Fibroblast of skin of abdomen (primary cell): Measurements from ENCODE around the gene ORAI2.
"Not testable (repeated sequence)": the region's sequence is repeated elsewhere in the genome, so short reads cannot be mapped to it uniquely, and the experiment has no call there.

Experiments used
- DNase-seq: peaks from one replicate; pipeline ENCODE4 v3.0.0-alpha.2; 2013

The ORAI2 gene

DNA sequence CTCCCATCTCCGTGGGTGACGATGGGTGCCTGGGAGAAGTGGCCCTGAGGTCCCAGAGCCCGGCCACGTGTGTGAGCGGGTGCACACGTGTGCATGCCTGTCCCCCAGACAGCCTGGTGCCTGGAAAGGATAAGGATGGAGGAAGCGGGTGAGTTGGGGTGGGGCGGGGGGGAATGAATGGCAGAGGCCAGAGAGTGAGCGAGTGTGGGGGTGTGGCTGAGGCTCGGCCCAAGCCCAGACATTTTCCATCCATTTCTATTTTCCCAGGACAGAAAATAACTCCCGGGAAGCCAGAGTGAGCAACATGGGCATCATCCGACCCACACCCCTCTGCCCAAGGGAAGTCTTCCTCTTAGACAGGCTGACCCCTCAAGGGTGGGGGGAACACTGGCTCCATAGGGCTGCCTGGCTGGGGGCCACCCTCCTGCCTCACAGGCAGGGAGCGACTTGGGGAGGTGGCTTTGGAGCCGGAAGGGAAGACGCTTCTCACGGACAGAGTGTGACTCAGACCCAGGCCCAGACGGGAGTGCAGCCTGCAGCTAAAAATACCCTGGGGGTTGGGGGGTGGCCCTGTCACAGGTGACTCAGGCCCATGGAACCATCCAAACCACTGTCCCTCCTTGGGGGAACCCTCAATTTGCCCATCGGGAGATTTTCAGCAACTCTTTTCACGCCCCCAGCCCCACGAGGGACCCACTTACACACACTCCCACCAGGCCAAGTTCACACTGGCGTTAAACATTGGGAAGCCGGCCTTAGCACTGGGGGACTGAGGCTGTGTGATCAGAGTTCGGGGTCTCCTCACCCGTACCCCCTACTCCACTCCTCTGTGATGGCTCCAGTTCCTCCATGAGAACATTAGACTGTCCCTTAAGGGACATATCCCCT is 72.2 kb downstream of the ORAI2 start:
- DNase-seq: not testable (repeated sequence)
